DOHH2 (cell line): ENCODE measurements around the gene C2CD2L.

Experiments used
- H3F3A ChIP-seq: fragments of 200-600 bp; sonication (generic), shearing (Covaris generic); 2 replicates; pipeline ENCODE4 v1.6.0; 2016; ENCODE audit warnings: antibody characterized with exemption, mild to moderate bottlenecking; ENCODE audit not compliant: control insufficient read depth, insufficient read depth
- H3K27ac ChIP-seq: fragments of 200-600 bp; sonication (generic); 2 replicates; pipeline ENCODE4 v1.5.1; 2014; ENCODE audit warnings: low read depth, mild to moderate bottlenecking, low read length, moderate library complexity
- H3K27me3 ChIP-seq: fragments of 200-600 bp; sonication (generic); 2 replicates; pipeline ENCODE4 v1.6.1; 2014; ENCODE audit warnings: mild to moderate bottlenecking, low read length, mixed read lengths; ENCODE audit not compliant: control insufficient read depth
- H3K36me3 ChIP-seq: fragments of 200-600 bp; sonication (generic); 2 replicates; pipeline ENCODE4 v1.6.1; 2014; ENCODE audit warnings: mild to moderate bottlenecking, low read length, moderate library complexity, mixed read lengths; ENCODE audit not compliant: control insufficient read depth
- H3K4me1 ChIP-seq: fragments of 200-600 bp; sonication (generic); 2 replicates; pipeline ENCODE4 v1.6.1; 2014; ENCODE audit warnings: mild to moderate bottlenecking, low read length, mixed read lengths; ENCODE audit not compliant: control insufficient read depth
- H3K4me2 ChIP-seq: fragments of 200-600 bp; sonication (generic); 2 replicates; pipeline ENCODE4 v1.6.0; 2014; ENCODE audit warnings: mild to moderate bottlenecking, low read length, moderate library complexity
- H3K4me3 ChIP-seq: fragments of 200-600 bp; sonication (generic); 2 replicates; pipeline ENCODE4 v1.5.1; 2014; ENCODE audit warnings: mild to moderate bottlenecking, low read length, mixed read lengths
- H3K79me2 ChIP-seq: fragments of 200-600 bp; sonication (generic); 2 replicates; pipeline ENCODE4 v1.6.1; 2014; ENCODE audit warnings: mild to moderate bottlenecking, low read length, mixed read lengths; ENCODE audit not compliant: control insufficient read depth
- H3K9me2 ChIP-seq: fragments of 200-600 bp; sonication (generic); replicated peaks from 2 replicates; pipeline ENCODE4 v1.6.1; 2014; ENCODE audit warnings: mild to moderate bottlenecking, low read length, mixed read lengths; ENCODE audit not compliant: control insufficient read depth
- H3K9me3 ChIP-seq: fragments of 200-600 bp; sonication (generic); 2 replicates; pipeline ENCODE4 v1.6.1; 2014; ENCODE audit warnings: antibody characterized with exemption, low read length, mixed read lengths; ENCODE audit not compliant: control insufficient read depth, insufficient read depth
- H4K20me1 ChIP-seq: fragments of 200-600 bp; sonication (generic); 2 replicates; pipeline ENCODE4 v1.6.0; 2014; ENCODE audit warnings: low read depth, mild to moderate bottlenecking, antibody characterized with exemption, low read length, moderate library complexity; ENCODE audit not compliant: control insufficient read depth, insufficient read depth
- EZH2phosphoT487 ChIP-seq: fragments of 200-600 bp; sonication (generic); IDR thresholded peaks from 2 replicates; pipeline ENCODE4 v1.6.1; 2017; ENCODE audit warnings: borderline replicate concordance, mild to moderate bottlenecking, antibody characterized with exemption, low read length, moderate library complexity, mixed read lengths
- TF ChIP-seq, protein P1 (sequence below): fragments of 200-600 bp; sonication (generic); IDR thresholded peaks from one replicate; pipeline ENCODE4 v1.5.1; 2014; ENCODE audit warnings: antibody characterized with exemption, mild to moderate bottlenecking, low read depth, low read length; ENCODE audit not compliant: poor library complexity, severe bottlenecking

C2CD2L gene

DNA sequence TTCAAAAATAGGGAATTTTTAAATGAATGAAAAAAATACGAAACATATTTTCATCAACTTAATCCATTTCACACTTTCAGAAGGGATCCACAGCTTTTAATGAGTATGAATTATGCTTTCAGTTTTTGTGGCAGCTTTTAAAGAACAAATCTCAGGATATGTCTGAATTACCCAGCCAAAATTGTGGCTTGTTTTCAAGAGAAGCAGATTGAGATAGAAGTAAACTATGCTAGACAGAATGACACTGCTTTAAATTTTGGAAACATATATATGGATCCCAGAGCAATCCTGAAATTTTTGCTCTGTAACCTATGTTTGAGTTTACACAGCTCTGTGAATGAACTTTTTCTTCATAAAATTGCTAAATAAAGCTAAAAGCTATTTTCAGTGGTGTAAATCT is 11.8 kb downstream of the C2CD2L start:
- Histone ChIP-seq H3K9me2 (no peaks in the 10 kb centered on the region), H3K79me2 (peaks cover 21% of the 10 kb centered on the region), H3K36me3 (peaks cover 26% of the 10 kb centered on the region), H3K4me1 (peaks cover 18% of the 10 kb centered on the region), H3K27me3 (no peaks in the 10 kb centered on the region), H3K4me3 (no peak overlapping the region), H3K27ac (no peak overlapping the region), H3K4me2 (no peak overlapping the region), H3K9me3 (no peaks in the 10 kb centered on the region), H4K20me1 (no peaks in the 10 kb centered on the region), H3F3A (peaks cover 12% of the 10 kb centered on the region)
- no peak for TF ChIP-seq EZH2phosphoT487
- TF ChIP-seq, protein P1, sequence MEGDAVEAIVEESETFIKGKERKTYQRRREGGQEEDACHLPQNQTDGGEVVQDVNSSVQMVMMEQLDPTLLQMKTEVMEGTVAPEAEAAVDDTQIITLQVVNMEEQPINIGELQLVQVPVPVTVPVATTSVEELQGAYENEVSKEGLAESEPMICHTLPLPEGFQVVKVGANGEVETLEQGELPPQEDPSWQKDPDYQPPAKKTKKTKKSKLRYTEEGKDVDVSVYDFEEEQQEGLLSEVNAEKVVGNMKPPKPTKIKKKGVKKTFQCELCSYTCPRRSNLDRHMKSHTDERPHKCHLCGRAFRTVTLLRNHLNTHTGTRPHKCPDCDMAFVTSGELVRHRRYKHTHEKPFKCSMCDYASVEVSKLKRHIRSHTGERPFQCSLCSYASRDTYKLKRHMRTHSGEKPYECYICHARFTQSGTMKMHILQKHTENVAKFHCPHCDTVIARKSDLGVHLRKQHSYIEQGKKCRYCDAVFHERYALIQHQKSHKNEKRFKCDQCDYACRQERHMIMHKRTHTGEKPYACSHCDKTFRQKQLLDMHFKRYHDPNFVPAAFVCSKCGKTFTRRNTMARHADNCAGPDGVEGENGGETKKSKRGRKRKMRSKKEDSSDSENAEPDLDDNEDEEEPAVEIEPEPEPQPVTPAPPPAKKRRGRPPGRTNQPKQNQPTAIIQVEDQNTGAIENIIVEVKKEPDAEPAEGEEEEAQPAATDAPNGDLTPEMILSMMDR, result no peak

DNA sequence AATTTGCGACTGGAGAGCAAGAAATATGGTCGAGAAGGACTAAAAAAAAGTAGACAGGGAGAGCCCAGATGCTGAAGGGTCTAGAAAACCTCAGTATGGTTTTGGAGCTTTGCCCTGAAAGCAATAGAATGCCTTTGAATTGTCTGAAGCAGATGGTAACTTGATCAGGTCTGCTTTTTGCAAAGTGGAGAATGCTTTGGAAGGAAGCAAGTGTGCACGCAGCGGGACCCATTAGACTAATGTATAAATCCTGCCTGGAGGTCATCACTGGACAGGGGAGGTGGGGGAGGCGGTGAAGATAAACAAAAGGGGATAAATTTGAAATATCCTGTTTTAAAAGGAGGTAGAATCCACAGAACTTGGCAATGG is 13.5 kb downstream of the C2CD2L start:
- Histone ChIP-seq H3K9me3 (no peaks in the 10 kb centered on the region), H3F3A (peaks cover 10% of the 10 kb centered on the region), H4K20me1 (no peaks in the 10 kb centered on the region), H3K79me2 (peaks cover 28% of the 10 kb centered on the region), H3K4me1 (peaks cover 18% of the 10 kb centered on the region), H3K36me3 (peaks cover 29% of the 10 kb centered on the region), H3K4me3 (peak overlapping the region; percentile 74), H3K9me2 (no peaks in the 10 kb centered on the region), H3K27me3 (no peaks in the 10 kb centered on the region), H3K4me2 (peak overlapping the region; percentile 80), H3K27ac (no peak overlapping the region)
- no peak for TF ChIP-seq EZH2phosphoT487
- TF ChIP-seq, protein P1, result no peak

DNA sequence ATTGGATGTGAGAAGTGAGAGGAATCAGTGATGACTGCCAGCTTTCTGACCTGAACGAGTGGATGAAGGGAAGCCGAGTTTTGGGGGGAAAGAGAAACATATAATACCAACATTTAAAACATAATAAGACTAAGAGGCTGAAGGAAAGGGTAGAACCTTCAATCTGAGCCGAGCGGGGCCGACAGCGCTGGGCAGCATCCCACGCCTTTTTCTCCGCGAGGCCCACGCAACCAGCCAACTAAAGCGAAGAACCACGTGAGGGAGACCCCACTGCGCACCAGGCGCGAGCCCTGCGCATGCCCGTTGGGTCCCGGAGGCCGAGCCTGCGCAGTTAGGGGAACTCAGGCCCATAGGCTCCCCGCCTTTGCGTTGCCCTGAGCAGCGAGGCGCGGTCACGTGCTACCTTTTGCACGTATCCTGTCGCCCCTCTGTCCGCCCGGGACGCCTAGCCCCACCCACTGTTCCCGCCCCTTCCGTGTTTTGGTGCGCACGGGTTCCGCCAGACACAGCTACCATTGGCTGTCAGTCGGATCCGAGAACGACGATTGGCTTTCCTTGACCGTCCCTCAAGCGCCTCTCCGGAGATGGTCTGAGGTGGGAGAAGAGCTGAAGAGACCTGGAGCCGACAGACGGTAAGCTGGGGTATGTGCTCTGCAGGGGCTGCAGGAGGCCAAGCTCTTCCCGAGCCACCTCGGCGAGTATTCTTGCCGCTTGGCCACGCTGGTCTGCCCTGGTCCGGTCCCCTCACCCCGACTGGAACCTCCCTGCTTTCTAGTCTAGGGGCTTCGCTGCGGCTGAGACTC is 14.1 kb downstream of the C2CD2L start, which contains the start of gene HINFP:
HINFP (plus strand) TSS at position 573 of the 803 bp plus-strand sequence. CDS start 5,365 bp downstream, outside the sequence.
- Histone ChIP-seq H3K4me1 (peaks cover 18% of the 10 kb centered on the region), H3K4me2 (peak within 1 kb of the TSS; percentile 80), H3K36me3 (peaks cover 24% of the 10 kb centered on the region), H3K4me3 (peak within 1 kb of the TSS; percentile 97), H3K79me2 (peaks cover 29% of the 10 kb centered on the region), H3K27ac (0 out of 2 replicates have a peak within 1 kb of the TSS, but pooled peaks have one; percentile 9), H3F3A (peaks cover 10% of the 10 kb centered on the region), H3K9me3 (no peaks in the 10 kb centered on the region), H3K9me2 (no peaks in the 10 kb centered on the region), H3K27me3 (no peaks in the 10 kb centered on the region), H4K20me1 (no peaks in the 10 kb centered on the region)
- TF ChIP-seq EZH2phosphoT487, result no peak
- TF ChIP-seq, protein P1, result no peak
